HG03064 (cell line): ENCODE data around the gene PCDHGA1.
"Not testable (repeated sequence)": the region's sequence is repeated elsewhere in the genome, so short reads cannot be mapped to it uniquely, and the experiment has no call there.

ENCODE experiments used
- ATAC-seq: cut with Tn5 transposase; IDR thresholded peaks from one replicate; pipeline ENCODE4 v1.9.1; 2021; ENCODE audit warnings: low read depth; ENCODE audit not compliant: unreplicated experiment

Gene PCDHGA1

DNA sequence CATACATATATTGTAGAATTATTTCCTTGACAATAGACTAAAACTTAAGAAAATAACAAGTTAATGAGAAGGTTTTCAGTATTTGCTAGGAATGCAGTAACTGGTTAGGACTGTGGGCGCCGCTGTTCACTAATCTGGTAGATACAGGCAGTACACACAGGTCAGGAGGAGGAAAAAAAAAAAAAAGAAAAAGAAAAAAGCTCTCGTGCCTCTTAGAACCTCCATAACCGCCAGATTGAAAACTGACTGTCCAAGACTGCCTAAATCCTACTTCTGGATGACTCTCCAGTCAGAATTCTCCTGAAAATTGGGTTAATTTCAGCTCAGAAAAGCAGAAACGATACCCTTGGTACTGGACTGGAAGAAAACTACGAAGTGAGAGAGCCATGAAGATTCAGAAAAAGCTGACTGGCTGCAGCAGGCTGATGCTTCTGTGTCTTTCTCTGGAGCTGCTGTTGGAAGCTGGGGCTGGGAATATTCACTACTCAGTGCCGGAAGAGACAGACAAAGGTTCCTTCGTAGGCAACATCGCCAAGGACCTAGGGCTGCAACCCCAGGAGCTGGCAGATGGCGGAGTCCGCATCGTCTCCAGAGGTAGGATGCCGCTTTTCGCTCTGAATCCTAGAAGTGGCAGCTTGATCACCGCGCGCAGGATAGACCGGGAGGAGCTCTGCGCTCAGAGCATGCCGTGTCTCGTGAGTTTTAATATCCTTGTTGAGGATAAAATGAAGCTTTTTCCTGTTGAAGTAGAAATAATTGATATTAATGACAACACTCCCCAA lies at the start of gene PCDHGA1:
Gene PCDHGA1 (plus strand): TSS at position 216 of the 782 bp plus-strand sequence.
- no peak for ATAC-seq

DNA sequence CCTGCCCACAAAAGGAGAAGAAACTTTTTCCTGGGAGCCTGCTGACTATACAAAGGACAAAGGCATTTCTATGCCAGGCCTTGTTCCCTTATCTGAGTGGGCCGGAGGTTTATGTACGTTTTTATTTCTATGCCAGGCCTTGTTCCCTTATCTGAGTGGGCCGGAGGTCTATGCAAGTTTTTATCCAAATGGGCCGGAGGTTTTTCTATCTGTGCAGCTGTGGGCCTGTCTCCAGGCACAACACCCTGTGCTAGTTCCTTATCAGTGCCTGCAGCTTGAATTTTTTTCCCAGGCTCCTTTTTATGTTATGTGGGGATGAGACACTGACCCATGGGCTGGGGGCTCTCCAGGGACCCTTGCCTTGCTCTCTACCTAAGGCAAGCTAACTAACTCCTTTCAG lies 31.9 kb upstream of the PCDHGA1 start:
- ATAC-seq, result no peak

DNA sequence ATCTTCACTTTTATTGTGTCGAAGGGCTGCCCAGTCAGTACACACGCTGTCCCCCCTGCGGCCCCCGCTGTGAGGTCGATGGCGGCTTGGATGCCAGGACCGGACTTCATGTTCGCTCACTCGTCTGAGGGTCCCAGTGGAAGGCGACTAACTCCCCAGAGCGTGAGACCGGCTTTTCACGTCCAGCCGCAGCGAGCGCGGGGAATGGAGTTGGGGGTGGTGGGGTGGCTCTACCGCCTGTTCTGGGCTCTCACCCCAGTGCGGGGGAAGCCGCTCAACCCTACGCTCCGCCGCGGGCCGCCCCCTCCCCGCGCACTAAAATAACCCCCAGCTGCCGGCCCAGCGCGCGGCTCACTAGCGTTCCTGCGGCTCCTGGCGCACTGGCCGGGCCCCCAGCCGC lies 26.6 kb upstream of the PCDHGA1 start, which contains the start of gene SLC25A2:
Gene SLC25A2 (minus strand): TSS at position 294 of the 400 bp plus-strand sequence. CDS start 184 bp downstream, at position 110.
- ATAC-seq, result no peak

DNA sequence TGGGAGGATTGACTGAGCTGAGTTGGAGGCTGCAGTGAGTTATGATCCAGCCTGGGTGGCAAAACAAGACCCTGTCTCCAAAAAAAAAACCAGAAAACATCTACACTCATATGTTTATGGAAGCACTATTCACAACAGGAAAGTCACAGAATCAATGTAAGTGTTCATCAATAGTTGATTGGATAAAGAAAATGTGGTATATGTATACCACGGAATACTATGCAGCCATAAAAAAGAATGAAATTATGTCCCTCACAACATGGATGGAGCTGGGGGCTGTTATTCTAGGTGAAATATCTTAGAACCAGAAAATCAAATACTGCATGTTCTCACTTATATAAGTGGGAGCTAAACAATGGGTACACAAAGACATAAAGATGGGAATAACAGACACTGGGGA lies 23.7 kb upstream of the PCDHGA1 start:
- no peak for ATAC-seq

DNA sequence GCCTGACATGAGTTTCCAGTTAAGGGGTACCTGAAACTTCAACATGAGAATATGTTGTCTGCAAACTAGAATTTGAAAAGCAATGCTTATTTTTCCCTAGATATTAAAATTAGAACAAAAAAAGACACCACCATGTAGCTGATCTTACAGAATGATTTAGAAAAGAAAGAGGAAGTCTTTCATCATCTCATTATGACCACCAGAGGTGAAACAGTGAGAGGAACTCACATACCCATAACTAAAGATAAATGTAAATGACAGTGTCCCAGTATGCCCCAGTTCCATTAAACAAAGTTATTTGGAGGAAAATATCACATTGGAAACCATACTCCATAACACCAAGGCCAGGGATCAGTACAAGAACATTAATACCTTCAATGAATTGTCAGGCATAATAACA lies 16.6 kb upstream of the PCDHGA1 start:
- ATAC-seq, result no peak

DNA sequence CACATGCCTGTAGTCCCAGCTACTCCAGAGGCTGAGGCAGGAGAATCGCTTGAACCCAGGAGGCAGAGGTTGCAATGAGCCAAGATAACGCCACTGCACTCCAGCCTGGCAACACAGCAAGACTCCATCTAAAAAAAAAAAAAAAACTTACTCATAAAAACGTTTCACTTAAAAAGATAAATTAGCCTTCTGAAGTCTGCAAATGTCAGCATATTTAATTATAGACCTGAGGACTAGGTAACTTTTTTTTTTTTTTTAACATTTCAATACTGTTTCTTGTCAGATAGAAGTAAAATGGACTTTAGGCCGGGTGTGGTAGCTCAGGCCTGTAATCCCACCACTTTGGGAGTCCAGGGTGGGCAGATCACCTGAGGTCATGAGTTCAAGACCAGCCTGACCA lies 13.4 kb upstream of the PCDHGA1 start:
- ATAC-seq, result not testable (repeated sequence)

DNA sequence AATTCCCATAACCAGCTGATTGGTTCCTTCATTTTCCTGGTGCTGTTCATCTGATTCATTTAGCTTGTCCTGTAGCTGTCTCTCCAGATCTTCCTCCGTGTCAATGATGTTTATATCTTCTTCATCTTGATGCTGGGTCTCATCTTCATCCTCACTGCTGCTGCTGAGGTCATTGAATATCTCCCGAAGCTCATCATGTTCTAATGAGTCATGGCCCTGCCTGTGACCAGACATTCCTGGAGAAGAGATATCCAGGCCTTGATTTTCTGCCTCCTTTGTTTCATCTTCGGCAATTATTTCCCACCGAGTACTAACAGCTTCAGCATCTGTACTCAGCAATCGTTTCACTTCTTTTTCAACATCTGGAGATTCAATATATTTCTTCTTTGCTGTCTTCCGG lies 11.1 kb upstream of the PCDHGA1 start:
- no peak for ATAC-seq

DNA sequence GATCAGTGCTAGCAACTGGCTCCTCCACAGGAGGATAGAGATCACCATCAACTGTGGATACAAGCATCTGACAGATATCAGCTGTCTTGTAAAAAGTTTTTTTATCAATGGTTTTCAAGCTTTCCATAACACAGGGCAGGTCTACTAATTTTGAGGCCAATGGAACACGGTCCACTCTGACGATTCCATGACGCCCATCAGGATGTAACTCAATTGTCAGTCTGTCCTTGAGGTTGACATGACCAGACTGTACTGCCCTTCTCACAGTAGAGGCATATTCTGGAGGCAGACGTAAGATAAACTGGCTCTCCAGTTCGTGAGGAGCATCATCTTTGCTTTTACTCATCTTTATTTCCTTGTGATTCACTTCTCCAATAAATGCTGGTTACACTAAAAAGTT lies 10.6 kb upstream of the PCDHGA1 start:
- ATAC-seq, result no peak

DNA sequence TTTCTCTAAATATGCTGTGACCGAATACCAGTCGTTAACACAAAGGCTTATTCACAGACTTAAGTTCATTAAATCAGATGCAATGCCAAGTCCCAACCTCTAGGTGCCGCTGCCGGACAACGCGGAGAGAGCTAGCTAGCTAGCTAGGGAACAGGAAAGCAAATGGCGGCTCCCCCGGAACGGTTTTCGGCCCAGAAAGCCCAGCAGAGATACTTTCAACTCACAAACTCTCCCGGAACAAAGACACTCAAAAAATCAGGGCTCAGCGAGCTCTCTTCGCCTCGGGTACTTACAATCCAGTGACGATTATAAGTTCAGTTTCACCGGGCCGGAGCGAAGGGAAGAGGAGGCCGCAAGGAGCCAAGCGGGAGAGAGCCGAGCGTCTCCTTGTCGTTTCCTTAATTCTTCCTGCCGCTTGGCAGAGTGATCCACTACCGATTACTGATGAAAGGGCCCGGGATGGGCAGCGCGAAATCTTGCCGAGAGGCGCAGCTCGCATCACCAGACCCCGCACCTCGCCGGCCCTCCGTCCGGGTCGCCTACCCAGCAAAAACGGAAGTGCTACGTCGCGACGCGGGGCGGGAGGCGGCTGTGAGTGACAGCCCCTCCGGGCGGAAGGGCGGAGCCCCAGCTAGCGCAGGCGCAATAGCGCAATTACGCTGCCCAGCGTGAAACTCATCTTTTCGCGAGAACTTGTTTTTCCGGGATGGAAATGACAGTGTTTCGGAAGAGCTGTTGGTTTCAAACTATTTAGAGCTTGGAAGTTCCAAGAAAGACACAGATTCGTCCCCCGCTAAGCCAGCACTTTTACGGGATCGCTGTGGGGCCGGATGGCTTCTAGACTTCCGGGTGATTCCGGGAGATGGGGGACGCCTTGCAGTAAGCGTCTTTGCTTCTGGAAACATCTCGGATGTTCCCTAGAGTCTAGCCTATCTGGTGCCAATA lies 9.8 kb upstream of the PCDHGA1 start, which contains the start of gene TAF7:
Gene TAF7 (minus strand): TSS at position 560 of the 945 bp plus-strand sequence. CDS start 740 bp downstream, outside the sequence.
- peak; percentile 97 for ATAC-seq

DNA sequence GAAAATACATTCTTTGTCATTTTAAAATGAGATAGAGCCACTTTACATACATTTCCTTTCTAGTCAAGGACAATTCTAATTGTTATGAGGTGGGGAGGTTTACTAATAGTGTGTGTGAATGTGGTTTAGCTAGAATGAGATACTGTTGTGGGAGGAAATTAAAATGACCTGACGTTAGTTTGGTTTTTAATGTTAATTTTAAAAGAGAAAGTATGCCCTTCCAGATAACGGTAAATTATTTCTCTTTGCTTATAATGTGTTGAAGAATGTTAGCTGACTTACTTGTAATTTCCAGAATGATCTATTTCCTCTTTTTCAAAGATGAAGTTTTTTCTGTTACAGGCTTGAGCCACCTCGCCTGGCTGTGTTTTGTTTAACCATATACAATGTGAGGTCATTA lies 8.1 kb upstream of the PCDHGA1 start:
- ATAC-seq, result no peak

DNA sequence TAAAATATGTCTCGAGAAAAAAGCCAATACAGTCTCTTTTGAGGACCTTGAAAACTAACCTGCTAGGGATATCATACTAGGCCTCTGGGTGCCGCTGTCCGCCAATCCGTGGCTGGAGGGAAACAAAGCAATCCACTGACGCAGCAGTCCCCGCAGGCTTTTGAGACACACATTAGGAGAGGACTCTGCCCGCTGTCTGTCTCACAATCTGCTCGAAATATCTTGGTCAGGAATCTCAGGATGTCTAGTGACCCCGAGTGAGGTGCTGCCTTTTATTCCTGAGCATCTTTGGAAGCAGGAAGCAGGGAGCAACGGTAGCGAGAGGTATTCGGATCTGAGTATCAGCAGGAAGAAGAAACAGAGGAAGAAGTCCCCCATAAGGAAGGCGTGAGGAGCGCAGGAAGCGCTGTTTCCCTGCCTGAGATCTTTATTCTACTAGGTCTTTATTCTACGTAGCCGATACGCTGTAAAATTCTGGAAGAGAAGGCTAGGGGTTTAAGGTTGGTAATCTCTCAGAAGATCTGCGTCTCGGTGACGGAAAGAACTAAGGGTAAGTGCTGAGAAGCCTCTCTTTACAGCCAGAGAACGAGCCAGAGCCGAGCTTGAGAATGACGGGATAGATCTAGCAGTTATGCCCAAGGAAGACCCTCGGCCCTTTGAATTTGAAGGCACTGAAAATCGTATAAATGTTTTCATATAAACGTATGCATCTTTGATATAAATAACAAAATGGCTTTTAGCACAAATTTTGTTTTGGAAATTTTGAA lies 4.0 kb upstream of the PCDHGA1 start:
- no peak for ATAC-seq

DNA sequence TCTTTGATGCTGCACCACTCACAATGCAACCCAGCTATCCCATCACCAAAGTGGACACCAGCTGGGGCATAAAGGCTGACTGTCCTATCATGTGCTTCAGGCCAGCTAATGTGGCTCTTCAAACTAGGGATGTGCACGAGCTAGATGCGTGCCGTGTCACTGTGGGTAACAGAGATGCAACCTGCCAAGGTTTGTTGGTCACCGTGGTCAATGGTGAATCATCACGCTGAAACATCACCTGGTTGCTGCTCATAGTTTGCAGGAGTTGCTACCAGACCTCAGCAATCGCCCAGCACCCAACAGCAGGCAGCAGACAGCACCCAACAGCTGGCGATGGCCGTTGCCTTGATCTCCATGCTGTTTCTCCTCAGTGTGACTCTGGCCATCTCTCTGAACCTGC lies 2.1 kb upstream of the PCDHGA1 start:
- ATAC-seq, result no peak

DNA sequence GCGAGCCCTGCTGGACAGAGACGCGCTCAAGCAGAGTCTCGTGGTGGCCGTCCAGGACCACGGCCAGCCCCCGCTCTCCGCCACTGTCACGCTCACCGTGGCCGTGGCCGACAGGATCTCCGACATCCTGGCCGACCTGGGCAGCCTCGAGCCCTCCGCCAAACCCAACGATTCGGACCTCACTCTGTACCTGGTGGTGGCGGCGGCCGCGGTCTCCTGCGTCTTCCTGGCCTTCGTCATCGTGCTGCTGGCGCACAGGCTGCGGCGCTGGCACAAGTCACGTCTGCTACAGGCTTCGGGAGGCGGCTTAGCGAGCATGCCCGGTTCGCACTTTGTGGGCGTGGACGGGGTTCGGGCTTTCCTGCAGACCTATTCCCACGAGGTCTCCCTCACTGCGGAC lies 2.3 kb downstream of the PCDHGA1 start:
- ATAC-seq, result not testable (repeated sequence)

DNA sequence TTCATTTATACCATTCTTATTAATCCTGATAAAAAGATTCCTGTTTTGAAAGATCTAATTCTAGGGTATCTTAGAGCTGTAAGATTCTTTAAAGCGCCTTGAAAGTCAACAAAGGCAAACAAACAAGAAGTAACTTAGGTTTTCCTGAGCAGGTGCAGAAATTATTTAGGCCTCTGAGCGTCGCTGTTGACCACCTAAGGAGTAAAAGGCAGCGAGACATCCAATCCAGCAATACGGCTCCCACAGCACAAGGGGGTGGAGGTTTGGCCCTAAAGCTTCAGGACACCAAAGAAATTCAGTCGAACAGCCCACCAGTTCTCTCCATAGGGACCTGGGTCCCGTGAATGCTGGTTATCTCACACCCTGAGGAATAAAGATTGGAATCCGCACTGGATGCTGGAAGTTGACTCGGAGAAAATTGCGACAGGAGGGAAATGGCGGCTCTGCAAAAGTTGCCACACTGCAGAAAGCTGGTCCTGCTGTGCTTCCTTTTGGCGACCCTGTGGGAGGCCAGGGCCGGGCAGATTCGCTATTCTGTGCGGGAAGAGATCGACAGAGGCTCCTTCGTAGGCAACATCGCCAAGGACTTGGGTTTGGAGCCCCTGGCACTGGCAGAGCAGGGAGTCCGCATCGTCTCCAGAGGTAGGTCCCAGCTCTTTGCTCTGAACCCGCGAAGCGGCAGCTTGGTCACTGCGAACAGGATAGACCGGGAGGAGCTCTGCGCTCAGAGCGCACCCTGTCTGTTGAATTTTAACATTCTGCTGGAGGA lies 8.4 kb downstream of the PCDHGA1 start, which contains the start of gene PCDHGA2:
Gene PCDHGA2 (plus strand): TSS at position 223 of the 769 bp plus-strand sequence.
- ATAC-seq, result no peak

DNA sequence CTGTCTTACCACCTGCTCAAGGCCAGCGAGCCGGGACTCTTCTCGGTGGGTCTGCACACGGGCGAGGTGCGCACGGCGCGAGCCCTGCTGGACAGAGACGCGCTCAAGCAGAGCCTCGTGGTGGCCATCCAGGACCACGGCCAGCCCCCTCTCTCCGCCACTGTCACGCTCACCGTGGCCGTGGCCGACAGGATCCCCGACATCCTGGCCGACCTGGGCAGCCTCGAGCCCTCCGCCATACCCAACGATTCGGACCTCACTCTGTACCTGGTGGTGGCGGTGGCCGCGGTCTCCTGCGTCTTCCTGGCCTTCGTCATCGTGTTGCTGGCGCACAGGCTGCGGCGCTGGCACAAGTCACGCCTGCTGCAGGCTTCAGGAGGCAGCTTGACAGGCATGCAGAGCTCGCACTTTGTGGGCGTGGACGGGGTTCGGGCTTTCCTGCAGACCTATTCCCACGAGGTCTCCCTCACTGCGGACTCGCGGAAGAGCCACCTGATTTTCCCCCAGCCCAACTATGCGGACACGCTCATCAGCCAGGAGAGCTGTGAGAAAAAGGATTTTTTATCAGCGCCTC lies 10.6 kb downstream of the PCDHGA1 start:
- ATAC-seq, result not testable (repeated sequence)

DNA sequence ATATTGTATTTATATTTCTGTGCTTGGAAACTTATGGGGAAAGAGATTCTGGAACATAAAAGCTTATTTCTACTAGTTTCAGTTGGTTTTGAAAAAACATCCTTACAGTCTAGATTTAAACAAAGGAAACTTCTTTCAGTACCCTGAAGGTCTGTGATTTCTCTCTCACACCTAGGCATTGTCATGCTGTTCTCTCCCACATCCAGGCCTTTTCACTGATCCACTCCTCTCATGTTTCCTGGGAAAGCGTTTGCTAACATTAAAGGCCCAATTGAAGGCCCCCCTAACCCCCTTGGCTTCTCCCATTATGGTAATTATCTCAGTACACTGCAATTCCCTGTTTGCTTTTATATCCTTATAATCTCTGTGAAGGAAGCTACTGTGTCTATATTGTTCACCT lies 12.5 kb downstream of the PCDHGA1 start:
- no peak for ATAC-seq

DNA sequence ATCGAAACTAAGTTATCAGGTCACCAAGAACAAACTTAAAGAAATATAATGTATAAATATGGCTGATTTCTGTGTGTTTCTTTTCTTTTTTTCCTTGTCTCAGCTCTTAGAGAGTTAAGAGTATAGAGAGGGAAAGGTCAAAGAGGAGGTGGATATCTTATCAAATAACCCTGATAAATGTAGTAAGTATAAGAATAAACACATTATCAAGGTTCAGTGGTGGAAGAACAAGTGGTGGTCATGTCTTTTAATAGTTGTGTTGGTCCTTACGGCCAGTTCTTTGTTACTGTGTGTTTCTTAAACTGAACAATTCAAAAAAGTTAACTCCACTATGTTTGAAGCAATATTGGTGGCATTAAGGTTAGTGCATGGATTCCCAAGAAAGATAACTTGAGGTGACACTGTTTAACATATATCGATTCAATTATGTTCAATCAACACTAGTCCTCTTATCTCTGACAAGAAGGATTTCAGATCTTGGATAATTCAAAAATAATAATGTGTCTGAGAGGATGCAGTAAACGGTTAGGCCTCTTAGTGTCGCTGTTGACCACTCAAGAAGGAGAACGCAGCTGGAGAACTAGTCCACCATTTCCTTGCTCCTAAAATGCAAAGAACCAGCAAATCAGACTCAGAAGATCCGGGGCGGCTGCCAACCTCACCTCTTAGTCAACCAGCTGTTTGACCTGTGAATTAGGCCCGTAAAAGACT lies 13.1 kb downstream of the PCDHGA1 start, which contains the start of gene PCDHGA3:
Gene PCDHGA3 (plus strand): TSS at position 588 of the 711 bp plus-strand sequence. CDS start 205 bp downstream, outside the sequence.
- no peak for ATAC-seq

DNA sequence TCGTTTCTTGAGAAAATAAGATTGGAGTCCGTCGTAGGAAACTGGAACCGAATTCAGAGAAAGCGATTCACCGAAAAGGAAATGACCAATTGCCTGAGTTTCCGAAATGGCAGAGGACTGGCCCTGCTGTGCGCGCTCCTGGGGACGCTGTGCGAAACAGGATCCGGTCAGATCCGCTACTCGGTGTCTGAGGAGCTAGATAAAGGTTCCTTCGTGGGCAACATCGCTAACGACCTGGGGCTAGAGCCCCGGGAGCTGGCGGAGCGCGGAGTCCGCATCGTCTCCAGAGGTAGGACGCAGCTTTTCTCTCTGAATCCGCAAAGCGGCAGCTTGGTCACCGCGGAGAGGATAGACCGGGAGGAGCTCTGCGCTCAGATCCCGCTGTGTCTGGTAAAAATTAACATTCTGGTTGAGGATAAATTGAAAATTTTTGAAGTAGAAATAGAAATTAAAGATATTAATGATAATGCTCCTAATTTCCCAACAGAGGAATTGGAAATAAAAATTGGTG lies 13.7 kb downstream of the PCDHGA1 start:
- ATAC-seq, result no peak
